PC-3 (cell line): ENCODE data around the gene PCSK1. TPM values are rescaled to one million over a fixed set of nuclear protein-coding genes. Genes with fewer than 3 reads are reported as not detected.

Experiments
- ATAC-seq: fragments of 200-7000 bp; cut with Tn5 transposase; 2 replicates; pipeline ENCODE4 v1.9.1; 2020; ENCODE audit warnings: mild to moderate bottlenecking, moderate library complexity
- BruUV-seq: library from RNA; stranded (reverse); fragments of 400-500 nt; replicated peaks from 2 replicates; lab custom pipeline; 2021; lab: Mats Ljungman, UMichigan
- CTCF ChIA-PET: fragments of 300-600 bp; sonication (Branson Sonifier 250); formaldehyde crosslinking; loops from one replicate; lab custom pipeline; 2022; ENCODE audit warnings: antibody characterized with exemption; lab: Charles Lee
- POLR2A ChIA-PET: fragments of 300-600 bp; sonication (Branson Sonifier 250); formaldehyde crosslinking; loops from one replicate; lab custom pipeline; 2022; ENCODE audit warnings: antibody characterized with exemption; ENCODE audit not compliant: unreplicated experiment; lab: Charles Lee
- DNase-seq: peaks from one replicate; pipeline ENCODE4 v3.0.0-alpha.2; 2015
- H2AFZ ChIP-seq: fragments of 300-600 bp; sonication (generic); 2 replicates; pipeline ENCODE4 v1.6.0; 2016; ENCODE audit warnings: antibody characterized with exemption, low read length
- H3F3A ChIP-seq: fragments of 300-600 bp; sonication (generic); one replicate; pipeline ENCODE4 v1.6.0; 2017; ENCODE audit warnings: antibody characterized with exemption, low read length, control low read depth, mild to moderate bottlenecking; ENCODE audit not compliant: unreplicated experiment
- H3K27ac ChIP-seq: fragments of 300-600 bp; sonication (generic); 2 replicates; pipeline ENCODE4 v1.5.1; 2016; ENCODE audit warnings: mild to moderate bottlenecking, low read length
- H3K27me3 ChIP-seq: fragments of 300-600 bp; sonication (generic); 2 replicates; pipeline ENCODE4 v1.6.1; 2016; ENCODE audit warnings: low read length, mixed read lengths
- H3K36me3 ChIP-seq: fragments of 300-600 bp; sonication (generic); 2 replicates; pipeline ENCODE4 v1.6.1; 2016; ENCODE audit warnings: low read depth, mixed run types, low read length, mixed read lengths
- H3K4me1 ChIP-seq: fragments of 300-600 bp; sonication (generic); 2 replicates; pipeline ENCODE4 v1.5.1; 2016; ENCODE audit warnings: low read length; ENCODE audit not compliant: insufficient read depth
- H3K4me2 ChIP-seq: fragments of 300-600 bp; sonication (generic); 2 replicates; pipeline ENCODE4 v1.6.0; 2016; ENCODE audit warnings: low read length
- H3K4me3 ChIP-seq: fragments of 300-600 bp; sonication (generic); 2 replicates; pipeline ENCODE4 v1.5.1; 2016; ENCODE audit warnings: mild to moderate bottlenecking, low read length, mixed read lengths
- H3K79me2 ChIP-seq: fragments of 300-600 bp; sonication (generic); 2 replicates; pipeline ENCODE4 v1.6.1; 2017; ENCODE audit warnings: low read length, mixed read lengths
- H3K9ac ChIP-seq: fragments of 300-600 bp; sonication (generic); 2 replicates; pipeline ENCODE4 v1.6.0; 2016; ENCODE audit warnings: mild to moderate bottlenecking, low read length
- H3K9me2 ChIP-seq: fragments of 300-600 bp; sonication (generic); replicated peaks from 2 replicates; pipeline ENCODE4 v1.6.1; 2016; ENCODE audit warnings: mixed run types, low read length, mixed read lengths
- H3K9me3 ChIP-seq: fragments of 300-600 bp; sonication (generic); 2 replicates; pipeline ENCODE4 v1.6.1; 2016; ENCODE audit warnings: low read length, mixed read lengths
- H4K20me1 ChIP-seq: fragments of 300-600 bp; sonication (generic); 2 replicates; pipeline ENCODE4 v1.6.1; 2016; ENCODE audit warnings: low read length, mixed read lengths
- EZH2 ChIP-seq: fragments of 300-600 bp; sonication (generic); IDR thresholded peaks from one replicate; pipeline ENCODE4 v1.6.1; 2017; ENCODE audit warnings: antibody characterized with exemption, mild to moderate bottlenecking, low read length; ENCODE audit not compliant: unreplicated experiment
- EZH2phosphoT487 ChIP-seq: fragments of 300-600 bp; sonication (generic); IDR thresholded peaks from 2 replicates; pipeline ENCODE4 v1.6.1; 2018; ENCODE audit warnings: mild to moderate bottlenecking, antibody characterized with exemption, low read length, borderline replicate concordance
- intact Hi-C: fragments of 100-400 bp; cut with micrococcal nuclease; formaldehyde crosslinking; loops from 2 replicates; pipeline ENCODE4 v1.9.0; 2023
- total RNA-seq: library from RNA; depleted of rRNA; stranded (reverse); fragments of >200 nt; gene quantifications from 2 replicates; pipeline ENCODE4 v1.2.3, GENCODE V29; 2014
- TF ChIP-seq, protein P1 (sequence below): fragments of 300-600 bp; sonication (generic); conservative IDR thresholded peaks from 2 replicates; pipeline ENCODE4 v1.5.1; 2017; ENCODE audit warnings: antibody characterized with exemption, low read depth, mild to moderate bottlenecking, low read length

Gene PCSK1
- total RNA-seq, 1 experiment from 2014 or later, result not detected

DNA sequence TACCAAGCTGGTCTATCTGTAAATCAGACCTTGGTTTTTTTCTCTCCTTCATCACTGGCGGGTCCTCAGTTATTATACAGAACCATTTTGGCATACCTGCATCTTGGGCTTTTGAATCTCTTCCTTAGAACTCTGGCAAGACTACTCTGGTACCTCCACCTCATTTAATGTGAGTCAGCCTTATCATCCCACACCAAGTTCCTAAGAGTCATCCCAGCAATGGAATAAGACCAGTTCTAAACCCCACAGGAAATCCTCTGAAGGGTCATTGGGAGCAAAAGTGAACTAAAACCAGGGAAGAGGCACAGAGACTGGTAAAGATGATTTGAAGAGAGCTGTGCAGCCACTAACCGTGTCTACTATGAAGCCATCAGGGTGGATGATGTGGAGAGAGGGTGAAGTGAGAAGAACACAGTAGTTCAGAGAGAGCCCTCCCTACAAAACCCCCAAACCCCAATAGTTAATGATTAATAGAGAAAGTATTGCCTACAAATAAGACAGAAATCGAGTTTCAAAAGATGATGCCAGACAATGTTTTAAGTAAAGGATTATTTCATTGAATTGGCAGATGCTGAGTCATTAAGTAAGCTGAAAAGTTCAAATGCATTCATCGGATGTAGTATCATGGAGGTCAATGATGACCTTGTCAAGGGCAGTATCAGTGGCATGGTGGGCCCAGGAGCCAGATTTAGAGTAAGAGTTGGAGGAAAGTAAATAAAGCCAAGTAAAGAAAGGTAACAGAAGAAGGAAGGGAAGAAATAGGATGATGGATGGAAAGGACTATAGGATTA lies 85.4 kb downstream of the PCSK1 start:
- Histone ChIP-seq H2AFZ (no peak overlapping the region), H3K9me2 (no peaks in the 10 kb centered on the region), H3K9me3 (no peaks in the 10 kb centered on the region), H3K27ac (no peak overlapping the region), H3K79me2 (no peaks in the 10 kb centered on the region), H3K27me3 (no peaks in the 10 kb centered on the region), H3K4me1 (peaks cover 19% of the 10 kb centered on the region), H3K4me2 (no peak overlapping the region), H3K9ac (no peak overlapping the region), H3K4me3 (no peak overlapping the region), H4K20me1 (no peaks in the 10 kb centered on the region), H3K36me3 (no peaks in the 10 kb centered on the region; the same call in 1 of the 2 replicates), H3F3A (no peaks in the 10 kb centered on the region)
- intact Hi-C loops, result loop anchor here (5.0 to 10.0 kb wide), 3 partner anchors 90 to 817 kb away; no protein-coding TSS in a partner anchor
- DNase-seq (no peak), ATAC-seq (no peak)
- no TSS peak for BruUV-seq
- ChIA-PET POLR2A (no interaction called here), CTCF (no interaction called here)
- TF ChIP-seq EZH2phosphoT487 (no peak), EZH2 (no peak)
- TF ChIP-seq, protein P1, sequence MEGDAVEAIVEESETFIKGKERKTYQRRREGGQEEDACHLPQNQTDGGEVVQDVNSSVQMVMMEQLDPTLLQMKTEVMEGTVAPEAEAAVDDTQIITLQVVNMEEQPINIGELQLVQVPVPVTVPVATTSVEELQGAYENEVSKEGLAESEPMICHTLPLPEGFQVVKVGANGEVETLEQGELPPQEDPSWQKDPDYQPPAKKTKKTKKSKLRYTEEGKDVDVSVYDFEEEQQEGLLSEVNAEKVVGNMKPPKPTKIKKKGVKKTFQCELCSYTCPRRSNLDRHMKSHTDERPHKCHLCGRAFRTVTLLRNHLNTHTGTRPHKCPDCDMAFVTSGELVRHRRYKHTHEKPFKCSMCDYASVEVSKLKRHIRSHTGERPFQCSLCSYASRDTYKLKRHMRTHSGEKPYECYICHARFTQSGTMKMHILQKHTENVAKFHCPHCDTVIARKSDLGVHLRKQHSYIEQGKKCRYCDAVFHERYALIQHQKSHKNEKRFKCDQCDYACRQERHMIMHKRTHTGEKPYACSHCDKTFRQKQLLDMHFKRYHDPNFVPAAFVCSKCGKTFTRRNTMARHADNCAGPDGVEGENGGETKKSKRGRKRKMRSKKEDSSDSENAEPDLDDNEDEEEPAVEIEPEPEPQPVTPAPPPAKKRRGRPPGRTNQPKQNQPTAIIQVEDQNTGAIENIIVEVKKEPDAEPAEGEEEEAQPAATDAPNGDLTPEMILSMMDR, result no peak

DNA sequence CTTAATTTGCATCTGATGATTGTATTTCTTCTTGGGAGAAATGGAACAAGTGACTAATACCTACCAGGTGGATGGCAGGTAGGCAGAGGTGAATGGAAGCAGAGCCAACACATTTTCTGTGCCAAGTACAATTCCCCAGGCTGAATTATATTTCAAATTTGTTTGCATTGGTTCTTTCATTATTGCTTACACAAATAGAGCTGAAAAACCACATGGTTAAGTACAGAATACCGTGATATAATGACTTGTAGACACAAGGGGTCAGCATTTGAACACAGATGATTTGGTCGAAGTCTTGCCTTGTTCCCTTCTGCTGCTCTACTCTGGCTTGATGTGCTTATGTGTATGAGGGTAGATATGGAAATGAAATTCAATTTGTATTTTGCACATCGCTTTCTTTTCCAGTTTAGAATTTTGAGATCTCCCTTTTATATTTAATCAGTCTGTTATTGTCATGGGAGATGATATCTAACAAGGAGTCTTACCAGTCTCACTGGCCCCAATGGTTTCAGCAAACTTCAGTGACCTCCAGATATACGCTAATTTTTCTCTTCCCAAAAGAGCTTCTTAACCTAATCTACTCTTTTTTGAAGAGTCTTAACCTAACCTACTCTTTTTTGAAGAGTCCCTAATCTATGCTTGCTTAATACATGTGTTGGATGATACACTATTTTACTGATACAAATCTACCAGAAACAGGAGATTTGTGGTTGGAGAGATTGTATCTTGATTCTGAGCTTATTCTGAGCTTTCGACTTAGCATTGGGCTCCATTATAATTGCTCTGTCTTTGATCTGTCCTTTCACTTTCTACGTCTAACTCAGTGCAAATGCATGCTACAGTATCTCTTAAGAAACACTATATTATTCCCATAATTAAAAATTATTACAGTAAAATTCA lies 88.1 kb downstream of the PCSK1 start:
- Histone ChIP-seq H3K9me3 (no peaks in the 10 kb centered on the region), H3K27ac (peak overlapping the region; percentile 31; the same call in 1 of the 2 replicates), H3F3A (no peaks in the 10 kb centered on the region), H3K4me3 (no peak overlapping the region), H3K9ac (no peak overlapping the region), H3K4me1 (peaks cover 26% of the 10 kb centered on the region), H3K79me2 (no peaks in the 10 kb centered on the region), H3K27me3 (no peaks in the 10 kb centered on the region), H3K36me3 (no peaks in the 10 kb centered on the region; the same call in 1 of the 2 replicates), H3K4me2 (peak overlapping the region; percentile 34; the same call in 1 of the 2 replicates), H3K9me2 (no peaks in the 10 kb centered on the region), H2AFZ (no peak overlapping the region), H4K20me1 (no peaks in the 10 kb centered on the region)
- ATAC-seq, result peak; percentile 90
- ChIA-PET POLR2A (interaction anchor here (0.7 kb wide), 1 partner anchor 403 kb away, joined by 4 read pairs; no protein-coding TSS in a partner anchor), CTCF (interaction anchor here (0.5 to 1.5 kb wide), 3 partner anchors 227 to 257 kb away, joined by 3 to 9 read pairs (median 3); no protein-coding TSS in a partner anchor)
- peak; percentile 85 for DNase-seq
- intact Hi-C loops, result loop anchor here (1.0 to 10.0 kb wide), 4 partner anchors 92 to 820 kb away; no protein-coding TSS in a partner anchor
- BruUV-seq, result no TSS peak
- TF ChIP-seq, protein P1, result peak; percentile 68
- TF ChIP-seq EZH2, result no peak
